Non-pigmented ciliary epithelial cell (primary cell): ENCODE data around the gene NR3C2.
"Not testable (repeated sequence)": the region's sequence is repeated elsewhere in the genome, so short reads cannot be mapped to it uniquely, and the experiment has no call there.

Experiments
- DNase-seq: peaks from one replicate; pipeline ENCODE4 v3.0.0-alpha.2; 2010; ENCODE audit warnings: low read depth

Gene NR3C2

DNA sequence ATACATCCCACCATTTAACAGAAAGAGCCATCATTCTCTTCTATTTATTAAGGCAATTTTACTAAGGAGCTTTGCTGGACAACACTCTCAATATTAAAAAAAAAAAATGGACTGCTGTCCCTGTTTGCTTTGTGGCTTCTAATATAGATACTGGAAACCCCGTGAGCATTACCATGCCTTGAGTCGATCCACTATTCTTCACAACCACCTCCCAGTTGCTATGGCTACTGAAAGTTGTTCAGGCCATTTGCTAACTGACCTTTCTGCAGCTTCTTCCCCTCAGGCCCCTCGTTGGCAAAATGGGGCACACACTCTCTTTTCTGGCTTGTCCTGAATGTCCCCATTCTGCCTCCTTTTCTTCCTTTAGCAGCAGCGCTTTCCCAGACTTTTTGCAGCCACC lies 340.4 kb downstream of the NR3C2 start:
- no peak for DNase-seq

DNA sequence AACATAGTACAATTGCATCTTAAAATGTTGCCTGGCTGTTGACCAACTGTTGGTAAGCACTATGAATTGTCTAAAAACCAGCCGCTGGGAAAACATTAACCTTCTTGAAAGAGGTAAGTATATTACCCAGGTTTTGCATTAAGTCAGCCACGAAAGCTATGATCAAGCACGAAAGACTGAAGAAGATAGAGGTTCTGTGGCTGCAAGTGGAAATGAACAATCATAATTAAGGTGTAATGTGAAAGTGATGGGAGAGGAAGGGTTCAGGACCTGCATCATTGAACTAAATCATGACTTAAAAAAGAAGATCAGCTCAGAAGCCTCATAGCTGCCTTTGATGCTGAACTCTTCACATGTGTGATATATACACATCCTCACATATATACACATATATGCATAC lies 341.0 kb downstream of the NR3C2 start:
- no peak for DNase-seq

DNA sequence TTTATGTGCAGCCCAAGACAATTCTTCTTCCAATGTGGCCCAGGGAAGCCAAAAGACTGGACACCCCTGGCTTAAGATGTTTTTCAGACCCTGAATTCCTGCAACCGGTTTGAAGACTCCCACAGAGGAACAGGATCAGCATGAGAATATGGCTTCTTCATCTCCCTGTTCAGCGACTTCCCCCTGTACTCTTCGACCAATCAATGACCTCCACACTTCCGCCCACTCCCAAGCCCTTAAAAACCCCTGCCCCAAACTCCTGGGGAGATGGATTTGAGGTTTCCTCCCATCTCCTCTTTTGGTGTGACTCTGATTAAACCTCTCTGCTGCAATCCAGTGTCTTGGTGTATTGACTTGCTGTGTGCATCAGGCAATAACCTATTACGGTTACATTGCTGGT lies 344.4 kb downstream of the NR3C2 start:
- DNase-seq = no peak

DNA sequence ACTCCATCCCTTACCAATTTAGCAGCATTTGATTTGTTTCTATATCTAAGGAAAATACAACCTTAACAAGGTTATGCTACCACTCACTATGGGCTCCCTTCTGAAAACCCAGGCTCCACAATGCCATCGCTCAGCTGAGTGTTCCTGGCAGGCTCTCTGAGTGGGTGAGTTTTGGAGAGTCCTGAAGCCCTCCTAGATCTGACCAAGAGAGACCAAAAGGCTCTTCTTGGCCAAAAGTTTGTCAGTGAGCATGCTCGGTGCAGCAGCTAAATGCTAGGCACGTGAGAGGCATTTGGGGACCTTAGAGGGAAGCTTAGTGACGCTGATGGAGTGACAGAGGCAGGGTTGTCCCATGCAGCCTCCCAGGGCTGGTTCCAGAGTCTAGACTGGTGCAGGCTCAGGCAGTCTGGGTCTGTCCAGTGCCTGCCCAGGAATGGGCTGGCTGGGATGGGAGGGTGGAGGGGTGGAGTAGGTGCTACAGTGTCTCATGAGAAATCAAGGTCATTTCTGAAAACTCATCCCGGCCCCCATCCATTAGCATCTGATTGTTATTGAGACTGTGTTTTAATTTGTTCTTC lies 346.8 kb downstream of the NR3C2 start:
- DNase-seq = no peak

DNA sequence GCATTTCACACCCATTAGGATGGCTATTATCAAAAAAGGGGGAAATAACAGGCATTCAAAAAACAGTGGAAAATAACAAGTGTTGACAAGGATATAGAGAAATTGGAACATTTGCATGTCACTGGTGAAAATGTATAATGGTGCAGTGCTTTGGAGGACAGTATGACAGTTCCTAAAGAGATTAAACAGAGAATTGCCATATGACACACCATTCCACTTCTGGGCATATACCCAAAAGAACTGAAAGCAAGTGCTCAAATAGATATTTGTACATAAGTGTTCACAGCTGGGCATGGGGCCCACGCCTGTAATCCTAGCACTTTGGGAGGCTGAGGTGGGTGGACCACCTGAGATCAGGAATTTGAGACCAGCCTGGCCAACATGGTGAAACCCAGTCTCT lies 348.1 kb downstream of the NR3C2 start:
- no peak for DNase-seq

DNA sequence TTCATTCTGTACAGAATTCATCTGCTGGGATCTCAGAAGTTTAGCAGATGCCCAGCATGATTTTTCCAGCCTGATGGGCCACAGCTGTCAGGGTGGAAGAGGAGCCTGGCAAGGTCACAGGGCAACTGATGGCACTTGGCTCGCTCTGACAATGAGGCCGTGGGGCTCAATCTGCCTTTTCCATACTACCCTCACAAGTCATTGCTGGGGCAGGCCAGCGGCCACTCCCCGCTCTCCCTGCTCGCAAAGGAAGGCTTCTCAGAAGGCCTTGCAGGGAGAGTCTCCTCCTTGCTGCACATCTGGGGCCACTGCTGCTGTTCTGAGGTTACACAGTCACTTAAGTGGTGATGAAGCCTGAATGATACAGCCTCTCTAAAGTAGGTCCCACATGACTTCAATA lies 349.1 kb downstream of the NR3C2 start:
- no peak for DNase-seq

DNA sequence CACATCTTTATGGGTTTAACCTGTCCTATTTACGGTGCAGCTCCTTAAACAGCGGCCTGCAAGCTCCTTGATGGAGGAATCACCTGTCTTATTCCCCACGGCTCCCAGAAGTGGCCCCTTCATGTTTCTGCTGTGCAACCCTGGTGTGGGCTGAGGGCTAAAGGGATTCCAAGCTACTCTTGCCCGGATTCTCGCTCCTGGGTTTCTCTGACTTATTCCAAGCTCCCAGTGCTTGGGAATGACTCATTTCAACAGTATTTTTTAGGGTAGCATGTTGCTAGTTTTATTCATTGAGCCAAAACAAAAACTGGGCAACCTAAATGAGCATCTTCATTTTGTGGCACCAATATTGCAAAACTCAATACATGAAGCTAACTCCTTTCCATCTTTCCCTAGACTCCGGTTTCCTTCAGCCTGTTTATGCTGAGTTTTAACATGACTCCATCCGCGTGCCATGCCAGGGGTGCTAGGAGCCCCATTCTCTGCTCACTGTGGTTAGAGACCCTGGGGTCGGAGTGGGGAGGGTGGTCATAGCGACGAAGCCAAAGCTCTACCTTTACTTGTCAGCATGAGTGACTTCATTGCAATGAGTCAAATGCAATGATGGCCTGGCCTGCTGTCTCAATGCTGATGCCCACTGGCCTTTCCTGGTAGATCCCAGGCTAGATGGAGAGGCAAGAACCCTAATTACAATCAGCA lies 349.7 kb downstream of the NR3C2 start:
- DNase-seq = no peak

DNA sequence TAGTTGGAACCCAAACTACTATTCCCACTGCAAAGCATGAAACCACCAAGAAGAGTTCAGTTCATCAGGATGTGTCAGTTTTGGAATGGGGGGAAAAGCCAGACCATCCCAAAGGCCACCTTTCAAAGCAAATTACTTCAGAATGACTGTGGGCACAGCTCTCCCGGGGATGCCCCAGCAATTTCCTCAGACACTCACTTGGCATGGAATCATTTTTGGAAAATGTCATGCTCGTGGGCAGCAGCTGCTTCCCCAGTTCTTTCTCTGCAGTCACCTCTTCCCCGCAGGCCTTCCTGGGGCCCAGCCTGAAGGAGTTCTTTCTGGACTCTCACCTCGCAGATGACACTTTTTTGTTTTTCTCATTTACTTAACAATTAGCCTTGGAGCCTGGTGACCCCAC lies 350.3 kb downstream of the NR3C2 start:
- DNase-seq = no peak

DNA sequence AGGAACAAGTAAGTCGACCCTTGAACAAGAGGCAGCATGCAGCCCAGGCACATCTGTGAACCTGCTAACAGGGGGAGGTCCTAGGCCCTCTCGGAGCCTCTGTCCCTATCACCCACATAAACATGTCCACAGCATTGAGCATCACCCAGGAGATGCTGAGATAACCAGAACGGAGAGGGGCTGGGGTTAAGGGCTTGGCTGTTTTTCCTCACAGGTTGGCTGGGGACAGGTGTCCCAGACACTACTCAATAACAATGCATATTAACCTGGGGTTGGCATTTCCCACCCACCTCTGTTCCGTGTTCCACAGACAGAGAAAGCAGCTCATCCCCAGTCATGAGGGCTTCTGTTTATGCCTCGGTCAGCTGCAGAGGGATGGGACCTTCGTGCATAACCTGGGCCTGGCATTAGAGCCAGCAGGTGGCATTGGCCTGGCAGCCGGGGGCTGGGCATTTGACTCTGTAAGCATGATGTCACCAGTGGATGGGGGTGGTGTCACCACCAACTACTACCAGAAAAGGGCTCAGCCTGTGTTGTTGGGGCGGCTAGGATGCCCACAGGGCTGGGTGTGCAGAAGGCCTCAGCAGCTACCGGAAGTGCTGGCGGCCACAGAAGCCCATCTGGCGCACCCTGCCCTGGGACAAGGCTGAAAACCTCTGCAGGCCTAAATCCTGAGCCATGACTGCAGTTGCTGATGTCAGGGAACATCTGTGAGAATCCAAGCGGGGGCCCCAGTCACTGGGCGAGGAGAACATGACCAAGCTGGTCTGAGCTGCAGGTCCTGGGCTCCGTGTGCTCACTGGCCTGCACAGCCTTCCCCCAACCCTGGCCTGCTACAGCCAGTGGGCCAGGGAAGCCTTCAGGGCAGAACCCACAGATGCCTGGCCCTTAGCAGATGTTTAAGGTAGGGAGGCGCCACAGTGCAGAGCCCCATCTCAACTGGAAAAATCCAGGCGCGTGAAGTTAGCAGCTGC lies 351.4 kb downstream of the NR3C2 start:
- no peak for DNase-seq

DNA sequence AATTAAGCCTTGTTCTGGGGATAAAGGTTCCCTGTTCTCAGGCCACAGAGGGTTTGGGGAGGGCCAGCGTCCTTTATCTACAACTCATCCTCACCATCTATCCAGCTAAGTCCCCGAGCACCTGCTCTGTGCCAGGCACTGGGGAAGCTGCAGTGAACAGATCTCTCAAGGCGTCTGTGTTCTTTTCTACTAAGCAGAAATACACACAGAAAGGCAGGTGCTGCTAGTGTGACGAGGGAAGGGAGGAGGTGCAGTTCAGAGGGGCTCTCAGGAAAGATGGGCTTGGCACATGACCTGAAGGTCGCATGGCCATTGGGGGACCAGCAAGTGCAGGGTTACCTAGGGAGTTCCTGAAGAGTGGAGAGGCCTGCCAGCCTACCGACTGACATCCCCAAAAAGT lies 352.2 kb downstream of the NR3C2 start:
- no peak for DNase-seq

DNA sequence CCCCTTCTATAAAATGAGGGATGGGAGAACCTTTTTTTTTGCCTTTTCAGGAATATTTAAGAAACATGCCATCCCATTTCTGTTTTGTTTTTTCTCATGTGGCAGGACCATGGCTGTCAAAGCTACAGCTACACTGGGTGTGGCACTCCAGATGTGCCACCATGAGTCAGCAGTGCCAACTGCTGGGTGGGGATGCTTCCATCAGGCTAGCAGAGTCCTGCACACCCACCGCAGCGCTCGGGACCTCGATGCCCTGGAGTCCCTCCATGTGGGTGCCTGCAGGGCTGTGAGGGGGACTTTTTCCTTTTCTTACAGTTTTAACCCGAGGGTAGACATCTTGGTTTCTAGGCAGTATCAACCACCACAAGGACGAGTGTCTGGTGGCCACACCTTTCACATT lies 352.6 kb downstream of the NR3C2 start:
- DNase-seq = no peak

DNA sequence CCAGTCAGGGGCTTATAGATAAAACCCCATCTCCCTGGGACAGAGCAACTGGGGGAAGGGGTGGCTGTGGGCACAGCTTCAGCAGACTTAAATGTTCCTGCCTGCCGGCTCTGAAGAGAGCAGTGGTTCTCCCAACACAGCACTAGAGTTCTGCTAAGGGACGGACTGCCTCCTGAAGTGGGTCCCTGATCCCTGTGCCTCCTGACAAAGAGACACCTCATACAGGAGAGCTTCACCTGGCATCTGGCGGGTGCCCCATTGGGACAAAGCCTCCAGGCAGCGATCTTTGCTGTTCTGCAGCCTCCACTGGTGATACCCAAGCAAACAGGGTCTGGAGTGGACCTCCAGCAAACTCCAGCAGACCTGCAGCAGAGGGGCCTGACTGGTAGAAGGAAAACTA lies 359.1 kb downstream of the NR3C2 start:
- not testable (repeated sequence) for DNase-seq

DNA sequence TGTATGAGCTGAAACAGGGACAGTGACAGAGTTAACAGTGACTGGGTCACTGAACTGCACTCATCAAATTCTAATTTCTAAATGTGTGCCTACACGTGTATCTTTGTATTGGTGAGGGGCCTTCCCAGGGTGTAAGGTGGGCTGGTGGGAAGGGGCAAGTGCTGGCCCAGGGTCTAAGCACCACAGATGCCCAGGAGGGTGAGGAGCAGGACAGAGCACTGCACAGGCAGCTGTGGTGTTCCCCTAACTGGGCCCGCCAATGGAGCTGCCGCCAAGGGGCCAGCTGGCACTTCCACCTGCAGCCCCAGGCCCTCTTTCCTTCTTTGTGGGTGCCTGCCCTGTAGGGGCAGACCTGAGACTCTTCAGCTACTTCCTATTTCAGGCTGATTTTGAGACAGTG lies 360.5 kb downstream of the NR3C2 start:
- DNase-seq = no peak

DNA sequence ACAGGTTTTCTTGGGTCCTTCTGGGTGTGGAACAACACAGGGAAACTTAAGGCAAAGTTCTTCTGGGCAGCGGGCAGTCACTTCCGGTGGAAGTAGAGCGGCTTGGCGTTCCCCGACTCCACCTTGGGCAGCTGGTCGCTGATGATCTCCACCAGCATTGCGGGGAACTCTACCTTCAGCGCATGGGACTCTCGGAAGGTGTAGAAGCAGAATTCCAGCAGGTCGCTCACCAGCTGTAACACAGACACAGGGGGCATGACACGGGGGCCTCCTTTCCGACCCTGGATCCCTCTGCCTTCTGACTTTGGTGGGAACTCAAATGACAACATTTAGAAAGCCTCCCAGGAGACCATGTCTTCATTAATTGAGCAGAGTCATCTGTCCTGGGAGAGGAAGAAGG lies 360.9 kb downstream of the NR3C2 start:
- no peak for DNase-seq

DNA sequence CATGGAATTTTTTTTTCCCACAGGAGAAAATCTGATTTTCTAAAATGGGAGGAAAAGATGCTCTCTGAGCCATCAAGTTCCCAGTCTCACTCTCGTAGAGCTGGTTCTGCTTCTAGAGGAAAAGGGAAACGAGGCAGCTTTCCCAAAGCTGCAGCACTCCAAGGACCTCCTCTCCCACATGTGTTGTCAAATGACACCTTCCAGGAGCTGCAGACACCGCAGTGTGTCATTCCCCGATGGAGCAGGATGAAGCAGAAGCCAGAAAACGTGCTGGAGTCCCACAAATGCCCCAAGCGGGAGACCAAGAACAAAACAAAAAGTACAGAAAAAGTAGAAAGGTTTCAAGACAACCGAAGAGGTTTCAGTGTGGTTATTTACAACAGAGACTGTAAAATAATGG lies 362.3 kb downstream of the NR3C2 start:
- DNase-seq = no peak

DNA sequence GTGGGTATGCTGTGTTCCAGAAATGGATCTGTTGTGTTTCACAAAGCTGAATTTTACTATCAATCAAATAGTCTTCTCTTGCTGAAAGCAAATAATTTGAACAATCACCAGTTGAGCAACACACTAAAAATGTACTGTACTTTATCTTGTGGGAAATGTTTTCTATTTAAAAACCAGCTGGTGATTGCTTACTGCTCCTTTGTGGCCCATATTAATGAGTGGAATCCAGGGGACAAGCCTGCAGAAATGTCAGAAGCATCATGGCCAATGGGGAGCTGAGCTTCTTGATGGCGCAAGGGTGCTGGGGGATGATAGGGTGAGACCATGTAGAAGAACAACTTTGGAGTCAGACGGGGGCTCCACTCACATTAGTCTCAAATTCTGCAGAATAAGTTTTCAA lies 364.2 kb downstream of the NR3C2 start:
- DNase-seq = no peak

DNA sequence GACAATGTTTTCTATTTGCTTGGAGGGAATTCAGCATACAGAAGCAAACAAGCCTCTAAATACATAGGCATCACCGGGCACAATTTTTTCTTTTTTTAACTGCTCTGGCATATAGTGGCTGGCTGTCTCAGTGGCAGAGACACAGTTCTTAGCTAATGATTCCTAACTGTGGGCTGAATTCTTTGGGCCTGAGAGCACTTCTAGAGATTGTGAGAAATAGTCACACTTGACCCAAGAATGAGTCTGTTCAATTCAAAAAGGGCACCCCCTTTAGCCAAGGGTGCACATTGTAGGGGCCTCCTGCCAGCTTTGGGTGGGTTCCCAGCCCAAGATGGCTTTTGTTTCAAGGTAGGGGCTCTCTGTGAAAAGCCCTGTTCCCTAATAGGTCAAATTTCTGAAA lies 364.6 kb downstream of the NR3C2 start:
- DNase-seq = no peak

DNA sequence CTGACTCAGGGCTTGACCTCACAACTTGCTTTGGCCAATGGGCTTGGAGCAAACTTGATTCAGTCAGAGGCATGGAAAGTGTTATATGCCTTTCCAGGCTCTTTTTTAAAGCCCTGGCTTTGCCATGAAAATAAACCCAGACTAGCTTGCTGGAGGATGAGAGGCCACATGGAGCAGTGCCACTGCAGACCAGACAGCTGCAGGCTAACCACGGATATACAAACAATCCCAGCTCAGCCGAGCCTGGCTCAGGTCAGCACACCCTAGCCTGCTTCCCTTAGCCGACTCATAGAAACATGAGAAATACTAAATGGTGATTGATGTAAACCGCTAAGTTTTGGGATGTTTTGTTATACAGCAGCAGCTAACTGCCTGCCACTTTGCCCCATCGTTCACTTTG lies 365.2 kb downstream of the NR3C2 start:
- no peak for DNase-seq

DNA sequence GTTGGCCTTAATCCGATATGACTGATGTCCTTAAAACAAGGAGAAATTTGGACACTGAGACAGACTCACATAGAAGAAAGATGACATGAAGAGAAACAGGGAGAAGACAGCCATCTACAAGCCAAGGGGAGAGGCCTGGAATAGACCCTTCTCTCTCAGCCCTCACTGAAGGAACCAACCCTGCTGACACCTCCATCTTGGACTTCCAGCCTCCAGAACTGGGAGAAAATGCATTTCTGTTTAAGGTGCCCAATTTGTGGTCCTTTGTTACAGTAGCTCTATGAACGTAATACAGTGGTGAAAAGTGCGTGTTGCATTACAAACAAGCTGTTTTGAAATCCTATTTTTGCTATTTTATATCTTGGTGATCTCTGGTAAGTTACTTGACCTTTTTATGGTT lies 366.8 kb downstream of the NR3C2 start:
- no peak for DNase-seq

DNA sequence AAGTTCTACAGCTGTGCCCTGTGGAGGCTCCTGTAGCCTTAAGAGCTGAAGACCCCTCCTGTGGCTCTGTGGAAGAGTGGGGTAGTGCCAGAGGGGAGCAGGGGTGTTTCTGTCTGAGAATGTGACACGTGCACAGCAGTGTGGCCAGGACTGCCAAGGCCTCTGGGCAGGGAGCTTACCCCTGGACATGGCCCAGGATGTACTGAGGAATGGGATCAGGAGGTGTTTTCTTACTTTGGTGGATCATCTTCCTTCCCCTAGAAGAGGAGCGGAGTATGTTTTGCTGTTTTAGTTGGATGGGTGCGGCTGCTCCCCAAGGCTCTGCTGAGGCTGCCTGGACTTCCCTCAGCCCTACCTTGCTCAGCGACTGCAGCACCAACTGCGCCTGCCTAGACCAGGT lies 367.8 kb downstream of the NR3C2 start:
- DNase-seq = no peak

DNA sequence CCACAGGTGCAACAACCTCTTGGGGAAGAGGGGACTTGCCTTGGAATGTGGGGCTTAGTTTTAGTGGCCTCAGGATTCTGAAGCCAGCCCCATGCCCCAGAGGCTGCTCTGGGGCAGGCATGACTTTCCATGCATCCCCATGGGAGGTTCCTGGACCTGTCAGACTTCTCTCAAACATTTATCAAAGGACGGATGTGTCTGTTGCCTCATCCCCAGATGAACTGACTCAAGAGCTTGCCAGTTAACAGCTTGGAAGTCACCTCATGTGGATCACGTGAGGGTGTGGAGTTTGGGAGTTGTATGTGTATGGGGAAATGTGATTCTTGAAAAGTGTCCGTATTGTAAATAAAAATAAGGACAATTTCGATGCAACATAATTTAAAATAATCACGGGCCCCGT lies 368.9 kb downstream of the NR3C2 start:
- no peak for DNase-seq

DNA sequence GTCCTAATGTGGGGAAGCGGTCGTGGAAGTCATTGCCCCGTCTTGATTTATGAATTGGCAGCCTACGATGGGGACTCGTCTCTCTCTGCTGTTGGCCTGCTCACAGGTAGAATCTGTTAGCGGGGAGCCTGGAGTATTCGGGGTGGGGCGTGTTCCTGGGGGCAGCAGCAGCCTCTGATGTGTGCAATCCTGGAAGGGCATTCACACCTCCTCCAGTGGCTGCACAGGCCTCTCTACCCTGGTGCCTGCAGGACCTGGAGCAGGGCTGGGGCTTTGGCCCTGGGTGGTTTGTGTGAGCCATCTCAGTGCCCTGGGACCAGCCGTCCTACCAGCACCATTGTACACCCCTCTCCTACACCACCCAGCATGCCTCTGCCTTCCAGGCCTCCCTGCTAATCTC lies 369.4 kb downstream of the NR3C2 start:
- no peak for DNase-seq

DNA sequence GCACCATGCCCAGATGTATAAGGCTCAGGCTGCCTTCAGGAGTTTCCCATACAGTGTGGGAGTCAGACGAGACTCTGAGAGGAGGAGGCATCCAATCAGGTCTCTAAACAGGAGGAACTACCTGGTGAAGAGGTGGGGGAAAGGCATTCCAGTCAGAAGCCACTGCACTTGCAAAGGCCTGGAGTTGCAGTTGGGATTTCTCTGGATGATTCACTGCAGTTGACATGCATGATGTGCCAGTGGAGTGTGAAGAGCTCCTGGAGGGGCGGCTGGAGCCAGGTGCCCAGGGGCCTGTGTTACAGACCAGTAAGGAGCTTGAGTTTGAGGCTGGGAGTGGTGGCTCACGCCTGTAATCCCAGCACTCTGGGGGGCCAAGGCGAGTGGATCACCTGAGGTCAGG lies 371.2 kb downstream of the NR3C2 start:
- DNase-seq = no peak

DNA sequence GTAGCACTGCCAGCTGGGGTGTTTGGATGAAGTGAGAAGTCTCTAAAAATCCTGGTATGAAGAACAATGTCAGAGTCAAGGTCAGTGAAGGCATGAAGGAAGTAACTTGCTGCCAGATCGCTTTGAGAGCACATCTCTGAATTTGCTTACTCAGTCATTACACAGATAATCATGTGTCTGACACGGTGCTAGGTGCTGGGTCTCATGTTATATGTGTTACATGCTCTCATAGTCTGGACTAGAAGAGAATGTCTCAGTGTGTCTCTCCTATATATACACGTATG lies 372.4 kb downstream of the NR3C2 start:
- no peak for DNase-seq
